Gastroesophageal sphincter (tissue), 3 donors: ENCODE data around the gene FPR3.

Experiments
- EP300 ChIP-seq: sonication (generic); formaldehyde crosslinking; IDR thresholded peaks from one replicate; pipeline ENCODE4 v1.6.1; 2017; ENCODE audit warnings: antibody characterized with exemption, mild to moderate bottlenecking
- POLR2A ChIP-seq, 2 donors: fragments of 450-650 bp; IDR thresholded peaks; one replicate each; pipeline ENCODE4 v1.6.1; 2017; ENCODE audit warnings: antibody characterized with exemption in 2 of 2, mild to moderate bottlenecking in 2 of 2, moderate library complexity in 1 of 2
- POLR2AphosphoS5 ChIP-seq: sonication (generic); formaldehyde crosslinking; IDR thresholded peaks from one replicate; pipeline ENCODE4 v1.6.1; 2017; ENCODE audit warnings: antibody characterized with exemption
- TF ChIP-seq, protein P1 (sequence below), 4 experiments: fragments of 200-600 bp in 2 of 4; fragments of 450-650 bp in 2 of 4; sonication (generic) in 1 of 4; IDR thresholded peaks; one replicate each; pipeline ENCODE4 v1.5.1; 2017 to 2019; ENCODE audit warnings: antibody characterized with exemption in 4 of 4, mild to moderate bottlenecking in 2 of 4, moderate library complexity in 2 of 4

GRCh38 chr19:51798062-51798461 is 3.1 kb downstream of the FPR3 start:
- TF ChIP-seq, protein P1, sequence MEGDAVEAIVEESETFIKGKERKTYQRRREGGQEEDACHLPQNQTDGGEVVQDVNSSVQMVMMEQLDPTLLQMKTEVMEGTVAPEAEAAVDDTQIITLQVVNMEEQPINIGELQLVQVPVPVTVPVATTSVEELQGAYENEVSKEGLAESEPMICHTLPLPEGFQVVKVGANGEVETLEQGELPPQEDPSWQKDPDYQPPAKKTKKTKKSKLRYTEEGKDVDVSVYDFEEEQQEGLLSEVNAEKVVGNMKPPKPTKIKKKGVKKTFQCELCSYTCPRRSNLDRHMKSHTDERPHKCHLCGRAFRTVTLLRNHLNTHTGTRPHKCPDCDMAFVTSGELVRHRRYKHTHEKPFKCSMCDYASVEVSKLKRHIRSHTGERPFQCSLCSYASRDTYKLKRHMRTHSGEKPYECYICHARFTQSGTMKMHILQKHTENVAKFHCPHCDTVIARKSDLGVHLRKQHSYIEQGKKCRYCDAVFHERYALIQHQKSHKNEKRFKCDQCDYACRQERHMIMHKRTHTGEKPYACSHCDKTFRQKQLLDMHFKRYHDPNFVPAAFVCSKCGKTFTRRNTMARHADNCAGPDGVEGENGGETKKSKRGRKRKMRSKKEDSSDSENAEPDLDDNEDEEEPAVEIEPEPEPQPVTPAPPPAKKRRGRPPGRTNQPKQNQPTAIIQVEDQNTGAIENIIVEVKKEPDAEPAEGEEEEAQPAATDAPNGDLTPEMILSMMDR (IDR thresholded peaks at IDR 0.05) = no peak
- no peak for TF ChIP-seq POLR2A (IDR thresholded peaks at IDR 0.05)
- no peak for TF ChIP-seq POLR2AphosphoS5
- no peak for TF ChIP-seq EP300
